ENCODE results near the gene PIGC.
"Not testable (repeated sequence)": the region's sequence is repeated elsewhere in the genome, so short reads cannot be mapped to it uniquely, and the experiment has no call there.

DNA sequence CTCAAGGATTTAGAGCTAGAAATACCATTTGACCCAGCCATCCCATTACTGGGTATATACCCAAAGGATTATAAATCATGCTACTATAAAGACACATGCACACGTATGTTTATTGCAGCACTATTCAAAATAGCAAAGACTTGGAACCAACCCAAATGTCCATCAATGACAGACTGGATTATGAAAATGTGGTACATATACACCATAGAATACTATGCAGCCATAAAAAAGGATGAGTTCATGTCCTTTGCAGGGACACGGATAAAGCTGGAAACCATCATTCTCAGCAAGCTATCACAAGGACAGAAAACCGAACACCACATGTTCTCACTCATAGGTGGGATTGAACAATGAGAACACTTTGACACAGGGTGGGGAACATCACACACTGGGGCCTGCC is 6.7 kb downstream of the PIGC start:
- TF ChIP-seq, protein P1, sequence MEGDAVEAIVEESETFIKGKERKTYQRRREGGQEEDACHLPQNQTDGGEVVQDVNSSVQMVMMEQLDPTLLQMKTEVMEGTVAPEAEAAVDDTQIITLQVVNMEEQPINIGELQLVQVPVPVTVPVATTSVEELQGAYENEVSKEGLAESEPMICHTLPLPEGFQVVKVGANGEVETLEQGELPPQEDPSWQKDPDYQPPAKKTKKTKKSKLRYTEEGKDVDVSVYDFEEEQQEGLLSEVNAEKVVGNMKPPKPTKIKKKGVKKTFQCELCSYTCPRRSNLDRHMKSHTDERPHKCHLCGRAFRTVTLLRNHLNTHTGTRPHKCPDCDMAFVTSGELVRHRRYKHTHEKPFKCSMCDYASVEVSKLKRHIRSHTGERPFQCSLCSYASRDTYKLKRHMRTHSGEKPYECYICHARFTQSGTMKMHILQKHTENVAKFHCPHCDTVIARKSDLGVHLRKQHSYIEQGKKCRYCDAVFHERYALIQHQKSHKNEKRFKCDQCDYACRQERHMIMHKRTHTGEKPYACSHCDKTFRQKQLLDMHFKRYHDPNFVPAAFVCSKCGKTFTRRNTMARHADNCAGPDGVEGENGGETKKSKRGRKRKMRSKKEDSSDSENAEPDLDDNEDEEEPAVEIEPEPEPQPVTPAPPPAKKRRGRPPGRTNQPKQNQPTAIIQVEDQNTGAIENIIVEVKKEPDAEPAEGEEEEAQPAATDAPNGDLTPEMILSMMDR (IDR thresholded peaks at IDR 0.05), result not testable (repeated sequence)
- not testable (repeated sequence) for TF ChIP-seq POLR2A (IDR thresholded peaks at IDR 0.05)
